Measurements from ENCODE around the gene TNPO3.

TNPO3 gene

GRCh38 chr7:128959296-128959695 is 95.6 kb downstream of the TNPO3 start:
- H3K4me3 ChIP-seq (replicated peaks; ENCODE audit: low read depth, low read length), result no peak overlapping the region
- no peak for TF ChIP-seq CTCF (IDR thresholded peaks at IDR 0.05; ENCODE audit: low read depth, low read length, missing control alignments)
- DNase-seq (ENCODE audit: extremely low read depth, low read depth), result no peak

- no peak for TF ChIP-seq CTCF (IDR thresholded peaks at IDR 0.05; ENCODE audit: low read depth, low read length, missing control alignments)
- no peak for DNase-seq (ENCODE audit: extremely low read depth, low read depth)
- no peak overlapping the region for H3K4me3 ChIP-seq (replicated peaks; ENCODE audit: low read depth, low read length)
These were observed 98.9 kb downstream of the TNPO3 start for GRCh38 chr7:128955981-128956380.

GRCh38 chr7:128954830-128955802 is 99.8 kb downstream of the TNPO3 start:
- no peak overlapping the region for H3K4me3 ChIP-seq (replicated peaks; ENCODE audit: low read depth, low read length)
- DNase-seq (ENCODE audit: extremely low read depth, low read depth), result no peak
- no peak for TF ChIP-seq CTCF (IDR thresholded peaks at IDR 0.05; ENCODE audit: low read depth, low read length, missing control alignments)

- H3K4me3 ChIP-seq (replicated peaks; ENCODE audit: low read depth, low read length), result no peak overlapping the region
- TF ChIP-seq CTCF (IDR thresholded peaks at IDR 0.05; ENCODE audit: low read depth, low read length, missing control alignments), result no peak
- no peak for DNase-seq (ENCODE audit: extremely low read depth, low read depth)
These were observed 100.8 kb downstream of the TNPO3 start for GRCh38 chr7:128954150-128954549.

DNA sequence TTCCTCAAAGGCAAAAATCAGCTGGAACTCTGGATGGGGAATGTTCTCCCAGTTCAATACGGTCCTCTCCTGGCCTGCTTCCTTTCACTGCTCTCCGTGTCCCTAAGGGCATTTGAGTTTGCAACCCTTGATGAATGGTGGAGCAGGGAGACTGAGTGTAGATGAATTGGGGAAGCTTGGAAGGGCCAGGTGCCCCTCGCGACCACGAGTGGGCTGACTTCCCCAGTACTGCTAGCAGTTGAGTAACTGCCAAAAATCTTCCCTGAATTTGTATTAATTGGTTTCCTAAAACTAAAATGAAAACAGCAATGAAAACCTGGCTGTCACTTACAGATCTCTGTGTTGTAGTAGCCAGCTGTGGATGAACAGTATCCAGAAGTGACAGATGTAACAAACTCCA is 103.6 kb downstream of the TNPO3 start:
- TF ChIP-seq CTCF (IDR thresholded peaks at IDR 0.05; ENCODE audit: low read depth, low read length, missing control alignments), result no peak
- no peak overlapping the region for H3K4me3 ChIP-seq (replicated peaks; ENCODE audit: low read depth, low read length)
- DNase-seq (ENCODE audit: extremely low read depth, low read depth), result no peak

DNA sequence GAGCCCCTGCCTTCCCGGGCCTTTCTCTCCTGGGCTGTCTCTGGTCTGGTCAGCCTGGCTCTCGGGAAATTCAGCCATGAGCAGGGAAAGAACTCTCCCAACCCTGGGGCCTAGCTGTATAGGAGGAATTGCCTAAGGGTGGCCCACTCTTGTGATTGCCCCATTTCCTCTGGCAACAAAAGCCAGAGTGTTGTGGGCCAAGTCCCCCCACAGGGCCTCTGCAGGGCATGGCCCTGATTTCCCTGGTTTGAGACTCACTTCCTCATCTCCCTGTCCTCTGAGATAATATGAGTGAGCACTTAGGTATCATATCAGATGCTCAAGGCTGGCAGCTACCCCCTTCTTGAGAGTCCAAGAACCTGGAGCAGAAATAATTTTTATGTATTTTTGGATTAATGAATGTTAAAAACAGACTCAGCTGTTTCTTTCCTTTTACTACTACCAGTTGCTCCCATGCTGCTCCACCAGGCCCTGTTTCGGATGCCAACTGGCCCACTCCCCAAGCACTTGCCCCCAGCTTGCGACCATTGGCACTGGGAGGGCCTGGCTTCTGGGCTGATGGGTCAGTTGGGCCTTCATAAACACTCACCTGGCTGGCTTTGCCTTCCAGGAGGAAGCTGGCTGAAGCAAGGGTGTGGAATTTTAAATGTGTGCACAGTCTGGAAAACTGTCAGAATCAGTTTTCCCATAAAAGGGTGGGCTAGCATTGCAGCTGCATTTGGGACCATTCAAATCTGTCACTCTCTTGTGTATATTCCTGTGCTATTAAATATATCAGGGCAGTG is 105.7 kb downstream of the TNPO3 start:
- no peak for DNase-seq (ENCODE audit: extremely low read depth, low read depth)
- no peak for TF ChIP-seq CTCF (IDR thresholded peaks at IDR 0.05; ENCODE audit: low read depth, low read length, missing control alignments)
- H3K4me3 ChIP-seq (replicated peaks; ENCODE audit: low read depth, low read length), result no peak overlapping the region
